CD4-positive, alpha-beta T cell treated with Interleukin-21 for 1 hour (primary cell): ENCODE measurements around the gene HSPBP1.
"Not testable (repeated sequence)": the region's sequence is repeated elsewhere in the genome, so short reads cannot be mapped to it uniquely, and the experiment has no call there.

Source experiments
- DNase-seq: peaks from one replicate; pipeline ENCODE4 v3.0.0-alpha.2; 2020

HSPBP1 gene

GRCh38 chr19:55231391-55232285 is 48.3 kb downstream of the HSPBP1 start:
- no peak for DNase-seq

GRCh38 chr19:55230780-55231179 is 49.1 kb downstream of the HSPBP1 start:
- DNase-seq, result no peak

- no peak for DNase-seq
Observed at GRCh38 chr19:55230329-55230728, 49.6 kb downstream of the HSPBP1 start.

- no peak for DNase-seq
Observed at GRCh38 chr19:55229789-55230182, 50.1 kb downstream of the HSPBP1 start.

- DNase-seq, result no peak
Observed at GRCh38 chr19:55229145-55229788, 50.6 kb downstream of the HSPBP1 start.

- DNase-seq, result no peak
Observed at GRCh38 chr19:55228403-55229031, 51.4 kb downstream of the HSPBP1 start, which contains the start of gene TMEM86B. TSS of gene TMEM86B (minus strand) at chr19:55228763. CDS start at chr19:55228741, 22 bp downstream.

- no peak for DNase-seq
Observed at GRCh38 chr19:55228015-55228391, 51.9 kb downstream of the HSPBP1 start.

GRCh38 chr19:55227241-55228014 is 52.5 kb downstream of the HSPBP1 start:
- DNase-seq, result no peak

GRCh38 chr19:55226788-55227187 is 53.1 kb downstream of the HSPBP1 start:
- no peak for DNase-seq

- no peak for DNase-seq
Observed at GRCh38 chr19:55226273-55226672, 53.6 kb downstream of the HSPBP1 start.

GRCh38 chr19:55225415-55225958 is 54.4 kb downstream of the HSPBP1 start:
- no peak for DNase-seq

GRCh38 chr19:55224679-55225414 is 55.1 kb downstream of the HSPBP1 start:
- DNase-seq, result not testable (repeated sequence)

GRCh38 chr19:55224038-55224665 is 55.8 kb downstream of the HSPBP1 start:
- DNase-seq, result no peak

- DNase-seq, result no peak
Observed at GRCh38 chr19:55223291-55224037, 56.4 kb downstream of the HSPBP1 start.

- DNase-seq, result no peak
Observed at GRCh38 chr19:55220525-55220924, 59.4 kb downstream of the HSPBP1 start.

GRCh38 chr19:55216461-55217198 is 63.3 kb downstream of the HSPBP1 start:
- DNase-seq, result peak; percentile 36

GRCh38 chr19:55213547-55213946 is 66.4 kb downstream of the HSPBP1 start:
- DNase-seq, result no peak

- peak; percentile 49 for DNase-seq
Observed at GRCh38 chr19:55212447-55212846, 67.5 kb downstream of the HSPBP1 start.
